Measurements from ENCODE around the gene GSX2.
A peak's percentile ranks its signal among the peaks of the same experiment; 100 is the strongest.
"Not testable (repeated sequence)": the region's sequence is repeated elsewhere in the genome, so short reads cannot be mapped to it uniquely, and the experiment has no call there.

Gene GSX2

GRCh38 chr4:54099748-54100574 lies at the start of gene GSX2:
Gene GSX2, plus strand, starts transcription at chr4:54100163. Its CDS starts 182 bp downstream, at chr4:54100345.
- DNase-seq = no peak

DNA sequence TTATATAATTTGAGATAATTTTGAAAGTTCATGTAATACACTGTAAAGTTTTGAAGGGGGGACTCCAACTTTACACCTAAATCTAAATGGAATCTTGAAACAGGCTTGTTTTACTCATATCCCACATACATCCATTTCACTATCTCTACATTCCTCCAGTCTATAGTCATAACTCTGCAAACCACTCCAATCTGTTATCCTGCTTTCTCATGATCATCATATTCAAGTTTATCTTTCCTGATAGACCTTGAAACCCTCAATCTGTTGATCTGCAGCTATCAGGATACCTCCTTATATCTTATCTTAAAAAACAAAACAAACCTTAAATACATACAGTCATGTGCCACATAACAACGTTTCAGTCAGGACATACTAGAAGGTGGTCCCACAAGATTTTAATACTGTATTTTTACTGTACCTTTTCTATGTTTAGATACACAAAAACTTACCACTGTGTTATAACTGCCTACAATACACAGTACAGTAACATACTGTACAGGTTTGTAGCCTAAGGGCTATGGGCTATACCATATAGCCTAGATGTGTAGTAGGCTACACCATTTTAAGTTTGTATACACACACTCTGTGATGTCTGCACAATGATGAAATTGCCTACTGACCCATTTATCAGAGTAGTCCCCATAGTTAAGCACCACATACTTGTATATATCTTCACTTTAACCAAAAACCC lies 49.6 kb upstream of the GSX2 start:
- DNase-seq = no peak

DNA sequence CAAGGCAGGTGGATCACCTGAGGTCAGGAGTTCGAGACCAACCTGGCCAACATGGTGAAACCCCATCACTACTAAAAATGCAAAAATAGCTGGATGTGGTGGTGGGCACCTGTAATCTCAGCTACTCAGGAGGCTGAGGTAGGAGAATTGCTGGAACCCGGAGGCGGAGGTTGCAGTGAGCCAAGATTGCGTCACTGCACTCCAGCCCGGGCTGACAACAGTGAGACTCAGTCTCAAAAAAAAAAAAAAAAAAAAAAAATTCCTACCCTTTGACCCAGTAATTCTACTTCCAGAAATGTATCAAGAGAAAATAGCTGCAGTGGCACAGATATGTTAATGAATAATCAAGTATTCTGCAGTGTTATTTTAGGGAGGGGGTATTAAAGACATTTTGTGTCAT lies 46.6 kb upstream of the GSX2 start:
- DNase-seq = not testable (repeated sequence)

DNA sequence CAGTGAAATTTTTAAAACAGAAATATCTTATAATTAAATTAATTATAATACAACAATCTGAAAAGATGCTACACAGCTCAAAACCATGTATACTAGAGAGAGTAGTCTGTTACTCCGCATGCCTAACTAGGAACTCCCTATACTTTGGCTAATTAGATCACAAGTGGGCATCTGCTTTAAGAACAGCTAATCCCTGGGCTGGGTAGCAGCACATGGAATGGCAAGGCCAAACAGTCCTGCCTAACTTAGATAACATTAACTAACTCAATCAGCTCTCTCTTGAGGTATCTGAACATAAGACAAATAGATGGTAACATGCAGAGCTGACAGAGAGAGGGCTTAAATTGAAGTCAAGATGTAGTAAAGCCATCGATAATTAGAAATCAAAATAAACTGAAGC lies 45.5 kb upstream of the GSX2 start:
- DNase-seq = no peak

- no peak for DNase-seq
These were observed 44.5 kb upstream of the GSX2 start for GRCh38 chr4:54055494-54055893.

GRCh38 chr4:54056360-54056759 lies 43.6 kb upstream of the GSX2 start:
- DNase-seq = no peak

- DNase-seq = no peak
These were observed 41.8 kb upstream of the GSX2 start for GRCh38 chr4:54058171-54058570.

DNA sequence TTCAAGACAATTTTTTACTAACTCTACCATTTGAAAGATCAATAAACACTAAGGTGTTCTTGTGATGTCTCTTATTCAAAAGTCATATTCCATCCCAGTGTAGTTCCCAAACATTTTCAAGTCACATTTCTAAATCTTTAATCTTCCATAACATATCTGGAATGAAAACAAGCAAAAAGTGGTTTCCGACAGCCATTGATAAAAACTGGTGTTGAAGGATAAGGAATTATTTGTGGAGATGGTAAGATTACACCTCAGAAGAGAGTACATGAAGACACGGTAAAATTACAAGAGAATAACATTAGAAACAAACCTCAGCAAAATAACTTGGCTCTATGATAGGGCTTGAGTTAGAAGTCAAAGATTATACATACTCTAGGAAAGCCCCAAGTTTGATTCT lies 39.8 kb upstream of the GSX2 start:
- DNase-seq = no peak

GRCh38 chr4:54061067-54061466 lies 38.9 kb upstream of the GSX2 start:
- no peak for DNase-seq

GRCh38 chr4:54061873-54062272 lies 38.1 kb upstream of the GSX2 start:
- no peak for DNase-seq

DNA sequence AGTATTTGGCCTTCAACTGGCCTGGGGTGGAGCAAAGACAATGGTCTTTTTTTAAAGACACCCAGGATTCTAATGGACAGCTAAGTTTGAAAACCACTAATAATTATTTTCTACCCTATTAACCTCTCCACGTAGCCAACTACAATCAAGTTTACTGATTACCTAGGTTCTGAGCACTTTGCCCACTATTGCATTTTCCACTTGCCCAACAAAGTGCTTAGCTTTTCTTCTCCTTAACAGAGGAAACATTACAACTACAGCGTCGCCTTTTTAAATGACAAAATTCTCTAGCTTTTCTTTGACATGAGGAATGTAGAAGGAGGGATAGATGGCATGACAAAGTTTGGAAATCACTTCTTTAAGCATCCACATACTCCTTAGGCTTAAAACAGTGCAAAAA lies 37.6 kb upstream of the GSX2 start:
- no peak for DNase-seq

- DNase-seq = no peak
These were observed 36.7 kb upstream of the GSX2 start for GRCh38 chr4:54063229-54063628.

DNA sequence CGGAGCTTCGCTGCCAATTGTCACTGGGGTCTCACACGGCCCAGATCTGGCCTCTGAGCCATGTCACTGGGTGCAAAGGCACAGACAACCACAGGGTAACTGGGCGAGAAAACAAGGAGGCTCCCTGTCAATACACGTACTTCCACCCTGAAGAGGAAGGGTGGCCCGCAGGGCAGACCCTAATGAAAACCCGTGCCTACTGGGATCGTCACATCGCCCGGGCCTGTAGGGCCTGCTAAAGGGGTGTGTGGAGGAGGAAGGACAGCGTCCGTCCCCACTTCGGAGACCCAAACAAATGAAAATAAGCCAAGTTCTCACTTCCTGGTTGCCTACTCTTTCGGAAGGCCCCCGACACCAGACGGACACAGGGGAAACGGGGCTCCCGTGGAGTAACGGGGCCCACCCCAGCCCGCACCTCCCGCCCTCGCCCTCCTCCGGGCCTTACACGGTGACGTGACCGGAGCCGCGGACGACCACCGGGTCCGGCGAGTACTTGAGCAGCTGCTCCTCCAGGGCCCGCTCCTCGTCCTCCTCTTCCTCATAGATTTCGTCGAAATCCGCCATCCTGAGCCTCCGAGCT lies 36.1 kb upstream of the GSX2 start:
- DNase-seq = no peak

DNA sequence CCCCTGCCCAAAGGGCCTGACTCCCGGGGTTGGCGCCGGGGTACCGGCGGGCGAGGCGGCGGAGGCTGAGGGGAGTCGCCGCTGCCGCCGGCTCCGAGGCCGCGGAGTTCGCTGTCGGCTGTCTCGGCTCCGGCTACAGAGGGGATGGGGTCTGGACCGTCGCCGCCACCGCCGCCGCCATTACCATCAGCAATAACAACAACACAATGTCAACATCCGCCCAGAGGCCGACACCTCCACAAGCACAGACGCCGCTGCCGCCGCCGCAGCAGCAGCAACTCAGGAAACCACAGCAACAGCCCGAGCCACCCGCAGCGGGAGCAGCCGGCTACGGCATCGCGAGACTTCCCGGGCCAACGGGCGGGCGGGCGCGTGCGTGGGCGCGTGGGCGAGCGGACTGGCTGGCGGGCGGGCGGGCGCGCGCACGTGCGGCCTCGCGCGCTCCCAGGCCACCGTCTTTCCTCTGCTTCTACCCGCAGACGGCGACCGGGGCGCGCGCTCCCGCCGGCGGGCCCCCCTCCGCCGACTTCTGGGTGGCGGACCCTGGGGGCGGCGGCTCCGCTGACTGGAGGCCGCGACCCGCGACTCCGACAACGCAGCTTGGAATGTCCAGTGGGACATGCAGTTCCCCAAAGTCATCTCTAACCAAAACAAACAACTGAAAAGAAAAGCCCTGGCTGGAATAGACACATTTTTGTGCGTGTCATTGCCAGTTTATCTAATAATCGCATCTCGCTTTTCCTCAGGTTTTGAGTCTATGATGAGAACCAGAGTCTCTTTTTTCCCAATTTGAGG lies 35.4 kb upstream of the GSX2 start, which contains the start of gene CHIC2:
Gene CHIC2 (minus strand): TSS at position 289 of the 795 bp plus-strand sequence. CDS start 305 bp downstream, outside the sequence.
- peak; percentile 81 to 92 for DNase-seq

DNA sequence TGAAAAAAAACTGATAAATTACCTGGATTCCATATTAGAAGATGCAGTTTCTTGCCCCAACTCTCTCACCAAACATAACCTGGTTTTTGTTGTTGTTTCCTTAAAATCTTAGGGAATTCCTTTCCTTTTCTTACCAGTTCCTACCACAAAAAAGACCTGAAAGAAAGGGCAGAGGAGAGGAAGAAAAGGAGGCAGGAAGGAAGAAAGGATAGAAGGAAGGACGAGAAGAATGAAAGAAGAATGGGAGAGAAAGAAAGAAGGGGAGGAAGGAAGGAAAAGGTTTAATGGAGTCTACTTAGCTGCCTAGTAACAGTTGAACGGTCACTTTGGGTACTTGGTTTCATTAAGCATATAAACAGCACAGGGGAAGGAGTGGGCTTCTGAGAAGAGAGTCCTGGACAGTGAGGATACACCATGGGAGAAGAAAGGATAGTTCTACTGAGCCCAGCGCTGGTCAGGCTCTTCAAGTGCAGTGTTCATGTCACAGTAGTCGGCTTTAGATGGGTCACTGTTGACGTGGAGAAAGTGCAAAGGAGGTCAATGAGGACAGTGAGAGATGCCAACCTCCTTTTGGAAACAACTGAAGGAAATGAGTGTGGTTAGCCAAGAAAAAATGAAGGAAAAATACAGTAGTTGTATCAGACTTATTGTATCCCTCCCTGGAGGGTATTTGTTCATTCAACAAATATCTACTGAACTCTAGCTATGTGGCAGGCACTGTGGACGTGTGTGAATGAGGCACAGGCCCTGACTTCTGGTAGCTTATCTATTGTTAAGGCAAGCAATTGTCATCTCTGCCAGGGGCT lies 34.5 kb upstream of the GSX2 start:
- DNase-seq = no peak

GRCh38 chr4:54066088-54066415 lies 33.9 kb upstream of the GSX2 start:
- DNase-seq = no peak

DNA sequence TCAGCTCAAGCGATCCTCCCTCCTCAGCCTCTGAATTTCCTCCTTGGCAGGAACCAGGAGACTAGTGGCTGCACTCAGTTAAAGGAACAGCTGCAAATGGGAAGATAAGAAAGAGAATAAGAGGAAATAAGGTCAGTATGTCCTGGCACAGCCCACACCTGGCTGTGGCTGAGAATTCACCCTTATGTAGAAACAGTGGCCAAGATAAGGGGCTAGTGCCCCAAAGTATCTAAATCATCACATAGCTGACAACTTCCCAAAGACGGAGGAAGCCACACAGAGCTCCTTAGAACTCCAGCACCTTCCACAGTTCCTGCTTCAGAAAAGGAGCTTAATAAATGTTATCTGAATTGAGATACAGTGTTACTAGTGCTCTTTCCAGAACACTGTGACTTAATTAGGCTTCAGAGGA lies 33.2 kb upstream of the GSX2 start:
- no peak for DNase-seq

- no peak for DNase-seq
These were observed 32.8 kb upstream of the GSX2 start for GRCh38 chr4:54067166-54067565.

GRCh38 chr4:54073271-54073880 lies 26.6 kb upstream of the GSX2 start:
- DNase-seq = no peak

- DNase-seq = no peak
These were observed 25.6 kb upstream of the GSX2 start for GRCh38 chr4:54074381-54074780.

DNA sequence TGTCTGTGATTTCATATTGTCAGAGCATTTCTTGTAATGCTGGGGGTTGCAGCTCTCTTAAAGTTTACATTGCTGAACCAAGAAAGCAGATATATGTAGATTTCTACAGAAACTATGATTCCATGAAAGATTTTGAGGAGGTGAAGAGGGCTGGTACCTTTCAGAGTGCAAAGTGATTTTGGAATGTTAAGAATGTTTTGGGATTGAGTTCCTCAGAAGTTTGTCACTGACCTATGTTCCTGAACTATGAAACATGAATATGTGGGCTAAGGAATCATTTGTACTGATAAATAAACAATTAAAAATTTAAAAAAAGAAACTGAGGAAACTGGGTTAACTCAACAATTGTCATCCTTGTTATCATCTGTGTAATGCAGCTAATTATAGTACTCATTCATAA lies 23.3 kb upstream of the GSX2 start:
- no peak for DNase-seq

DNA sequence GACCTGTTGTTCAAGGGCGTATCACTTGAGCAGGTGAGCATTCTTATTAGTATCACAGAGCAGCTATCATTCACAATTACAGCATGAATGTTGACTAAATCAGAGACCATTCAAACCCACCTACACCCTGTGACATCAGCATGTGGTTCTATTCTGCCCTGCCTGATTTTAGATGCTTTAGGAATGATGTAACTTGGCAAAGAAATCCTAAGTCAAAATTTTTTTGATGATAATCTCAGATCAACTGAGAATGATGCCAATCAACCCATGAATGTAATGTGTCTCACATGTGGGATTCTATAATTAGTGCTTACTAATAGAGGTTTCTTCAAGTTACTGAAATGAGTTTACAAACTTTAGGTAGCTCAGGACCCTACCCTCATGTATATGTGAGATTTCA lies 22.2 kb upstream of the GSX2 start:
- no peak for DNase-seq
